ENCODE results near the gene CTNNA2.

The CTNNA2 gene

DNA sequence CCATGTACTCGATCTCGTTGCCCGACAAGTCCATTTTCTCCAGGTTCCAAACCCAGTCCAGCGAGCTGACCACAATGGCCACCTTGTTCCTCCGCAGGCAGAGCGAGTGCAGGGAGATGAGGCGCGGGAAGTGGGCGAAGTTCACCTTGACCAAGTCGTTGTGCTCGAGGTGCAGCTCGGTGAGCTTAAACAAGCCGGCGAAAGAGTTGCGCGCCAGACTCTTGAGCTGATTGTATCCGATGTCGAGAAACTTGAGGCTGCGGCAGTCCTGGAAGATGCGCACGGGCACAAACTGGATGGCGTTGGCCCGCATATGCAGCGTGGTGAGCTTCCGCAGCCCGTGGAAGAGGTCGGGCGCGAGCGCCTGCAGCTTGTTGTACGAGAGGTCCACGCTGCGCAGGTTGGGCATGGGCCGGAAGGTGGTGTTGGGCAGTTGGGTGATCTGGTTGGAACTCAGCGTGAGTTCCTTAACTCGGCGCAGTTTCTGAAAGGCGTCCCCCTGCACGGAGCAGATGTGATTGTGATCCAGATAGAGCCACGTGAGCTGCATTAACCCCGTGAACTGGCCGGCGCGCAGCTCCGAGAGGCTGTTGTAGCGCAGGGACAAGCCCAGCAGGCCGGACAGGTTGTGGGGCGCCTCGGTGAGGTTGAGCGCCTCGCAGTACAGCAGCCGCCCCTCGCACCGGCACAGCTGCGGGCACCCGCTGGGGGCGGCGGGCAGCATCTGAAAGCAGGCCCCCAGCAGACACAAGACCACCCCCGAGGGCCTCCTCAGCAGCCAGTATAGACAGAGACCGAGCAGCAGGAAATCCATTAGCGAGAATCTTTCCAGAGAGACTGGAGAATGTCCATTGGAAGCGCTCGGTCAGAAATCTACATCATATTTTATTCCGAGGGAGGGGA is 790.4 kb downstream of the CTNNA2 start:
- TF ChIP-seq, protein P1, sequence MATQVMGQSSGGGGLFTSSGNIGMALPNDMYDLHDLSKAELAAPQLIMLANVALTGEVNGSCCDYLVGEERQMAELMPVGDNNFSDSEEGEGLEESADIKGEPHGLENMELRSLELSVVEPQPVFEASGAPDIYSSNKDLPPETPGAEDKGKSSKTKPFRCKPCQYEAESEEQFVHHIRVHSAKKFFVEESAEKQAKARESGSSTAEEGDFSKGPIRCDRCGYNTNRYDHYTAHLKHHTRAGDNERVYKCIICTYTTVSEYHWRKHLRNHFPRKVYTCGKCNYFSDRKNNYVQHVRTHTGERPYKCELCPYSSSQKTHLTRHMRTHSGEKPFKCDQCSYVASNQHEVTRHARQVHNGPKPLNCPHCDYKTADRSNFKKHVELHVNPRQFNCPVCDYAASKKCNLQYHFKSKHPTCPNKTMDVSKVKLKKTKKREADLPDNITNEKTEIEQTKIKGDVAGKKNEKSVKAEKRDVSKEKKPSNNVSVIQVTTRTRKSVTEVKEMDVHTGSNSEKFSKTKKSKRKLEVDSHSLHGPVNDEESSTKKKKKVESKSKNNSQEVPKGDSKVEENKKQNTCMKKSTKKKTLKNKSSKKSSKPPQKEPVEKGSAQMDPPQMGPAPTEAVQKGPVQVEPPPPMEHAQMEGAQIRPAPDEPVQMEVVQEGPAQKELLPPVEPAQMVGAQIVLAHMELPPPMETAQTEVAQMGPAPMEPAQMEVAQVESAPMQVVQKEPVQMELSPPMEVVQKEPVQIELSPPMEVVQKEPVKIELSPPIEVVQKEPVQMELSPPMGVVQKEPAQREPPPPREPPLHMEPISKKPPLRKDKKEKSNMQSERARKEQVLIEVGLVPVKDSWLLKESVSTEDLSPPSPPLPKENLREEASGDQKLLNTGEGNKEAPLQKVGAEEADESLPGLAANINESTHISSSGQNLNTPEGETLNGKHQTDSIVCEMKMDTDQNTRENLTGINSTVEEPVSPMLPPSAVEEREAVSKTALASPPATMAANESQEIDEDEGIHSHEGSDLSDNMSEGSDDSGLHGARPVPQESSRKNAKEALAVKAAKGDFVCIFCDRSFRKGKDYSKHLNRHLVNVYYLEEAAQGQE (IDR thresholded peaks at IDR 0.05; ENCODE audit: insufficient read depth in 1 of 2, low read depth in 2 of 2, low read length in 2 of 2), result no peak
- TF ChIP-seq FOXP2 (optimal IDR thresholded peaks at IDR 0.05; ENCODE audit: borderline replicate concordance, extremely low read depth, extremely low read length, insufficient read depth), result no peak
- no peak for TF ChIP-seq SIN3A (IDR thresholded peaks at IDR 0.05; ENCODE audit: borderline replicate concordance, insufficient read depth, low read length)
- TF ChIP-seq TAF1 (IDR thresholded peaks at IDR 0.05; ENCODE audit: borderline replicate concordance, insufficient read depth, low read length), result no peak
- no peak for TF ChIP-seq POLR2AphosphoS5 (IDR thresholded peaks at IDR 0.05; ENCODE audit: low read depth, low read length)

DNA sequence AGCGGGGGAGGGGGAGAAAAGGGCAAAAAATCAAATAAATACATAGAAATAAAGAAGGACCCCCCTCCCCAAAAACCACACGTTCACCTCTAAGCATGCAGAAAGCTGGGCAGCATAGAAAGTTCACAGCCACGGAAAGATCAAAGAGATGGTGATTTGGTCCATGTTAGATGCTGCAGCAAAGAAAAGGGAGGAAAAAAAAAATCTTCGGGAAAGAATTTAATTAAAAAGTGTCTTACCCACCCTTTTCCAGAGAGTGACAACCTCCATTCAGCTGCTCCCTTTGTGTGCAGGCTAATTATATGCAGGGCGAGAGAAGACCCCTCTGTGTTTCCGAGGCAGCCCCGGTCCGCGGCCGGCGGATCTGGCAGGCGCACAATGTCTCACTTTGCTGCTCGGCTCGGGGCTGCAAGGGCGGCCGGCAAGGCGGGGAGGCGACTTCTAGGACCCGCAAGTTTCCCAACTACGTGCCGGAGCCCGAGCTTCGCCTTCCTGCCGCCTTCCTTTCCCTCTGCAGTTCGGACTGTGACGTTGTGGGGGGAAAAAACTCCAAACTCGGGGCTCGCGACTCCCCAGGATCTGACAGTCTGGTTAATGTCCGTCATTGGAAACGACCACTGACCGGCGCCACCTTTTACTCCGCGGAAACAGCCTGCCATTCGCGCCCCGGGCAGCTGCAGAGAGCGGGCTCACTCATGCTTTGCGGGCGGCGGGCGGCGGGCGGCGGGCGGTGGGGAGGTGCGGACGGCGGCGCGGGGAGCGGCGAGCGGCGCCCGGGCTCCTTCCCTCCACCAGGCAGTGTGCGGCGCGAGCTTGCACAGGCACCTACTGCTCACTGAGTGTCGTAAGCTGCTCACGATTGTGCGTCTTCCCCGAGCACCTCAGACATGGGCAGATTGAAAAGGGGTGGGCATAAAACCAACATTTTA is 791.3 kb downstream of the CTNNA2 start, which contains the start of gene LRRTM1:
Gene LRRTM1 (minus strand): TSS at position 844 of the 929 bp plus-strand sequence. CDS start 933 bp downstream, outside the sequence.
- TF ChIP-seq, protein P1 (IDR thresholded peaks at IDR 0.05; ENCODE audit: insufficient read depth in 1 of 2, low read depth in 2 of 2, low read length in 2 of 2), result no peak
- no peak for TF ChIP-seq POLR2AphosphoS5 (IDR thresholded peaks at IDR 0.05; ENCODE audit: low read depth, low read length)
- no peak for TF ChIP-seq TAF1 (IDR thresholded peaks at IDR 0.05; ENCODE audit: borderline replicate concordance, insufficient read depth, low read length)
- TF ChIP-seq FOXP2 (optimal IDR thresholded peaks at IDR 0.05; ENCODE audit: borderline replicate concordance, extremely low read depth, extremely low read length, insufficient read depth), result no peak
- TF ChIP-seq SIN3A (IDR thresholded peaks at IDR 0.05; ENCODE audit: borderline replicate concordance, insufficient read depth, low read length), result no peak

DNA sequence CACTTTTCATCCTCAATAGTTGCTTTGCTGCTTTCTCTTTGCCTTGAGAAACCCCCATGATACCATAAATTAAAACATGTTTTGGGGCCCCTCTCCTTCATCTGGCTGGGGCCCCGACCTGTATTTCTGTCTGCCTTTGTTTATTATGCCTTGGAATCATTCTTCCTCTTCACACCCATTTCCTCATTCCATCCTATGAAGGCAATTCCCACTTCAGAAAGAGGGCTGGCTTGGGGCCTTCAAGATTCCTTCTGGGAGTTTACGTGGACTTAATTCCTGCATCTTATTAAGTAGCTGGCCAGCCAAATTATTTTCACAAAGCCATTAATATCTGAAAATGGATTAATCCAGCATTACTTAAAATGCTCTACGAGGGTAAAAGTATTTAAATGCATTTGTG is 798.5 kb downstream of the CTNNA2 start:
- no peak for TF ChIP-seq TAF1 (IDR thresholded peaks at IDR 0.05; ENCODE audit: borderline replicate concordance, insufficient read depth, low read length)
- TF ChIP-seq, protein P1 (IDR thresholded peaks at IDR 0.05; ENCODE audit: insufficient read depth in 1 of 2, low read depth in 2 of 2, low read length in 2 of 2), result no peak

DNA sequence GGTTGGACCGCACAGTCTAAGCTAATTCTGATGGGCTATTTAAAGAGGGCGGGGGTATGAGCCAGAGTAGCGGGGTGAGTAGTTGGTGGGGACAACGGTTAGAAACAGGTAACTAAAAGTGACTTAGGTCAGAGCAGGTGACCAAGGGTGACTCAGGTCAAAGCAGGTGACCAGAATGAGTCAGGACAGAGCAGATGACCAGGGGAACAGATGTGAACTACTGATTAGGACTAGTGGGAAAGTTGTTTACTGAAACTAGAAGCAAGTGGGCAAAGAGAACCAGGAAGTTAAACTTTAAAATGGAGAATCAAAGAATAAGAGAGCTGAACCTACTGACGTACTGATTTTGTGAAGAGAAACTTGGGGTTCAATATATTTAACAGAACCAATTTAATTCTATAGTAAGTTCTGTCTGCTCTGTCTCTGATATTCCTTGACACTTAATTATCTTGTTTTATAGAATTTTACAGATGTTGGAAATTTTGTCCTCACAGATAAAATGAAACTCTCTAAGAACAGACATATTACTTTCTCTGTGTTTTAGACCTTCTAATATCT is 799.5 kb downstream of the CTNNA2 start:
- TF ChIP-seq, protein P1 (IDR thresholded peaks at IDR 0.05; ENCODE audit: insufficient read depth in 1 of 2, low read depth in 2 of 2, low read length in 2 of 2), result no peak
- TF ChIP-seq SIN3A (IDR thresholded peaks at IDR 0.05; ENCODE audit: borderline replicate concordance, insufficient read depth, low read length) (no peak), POLR2AphosphoS5 (IDR thresholded peaks at IDR 0.05; ENCODE audit: low read depth, low read length) (no peak), FOXP2 (optimal IDR thresholded peaks at IDR 0.05; ENCODE audit: borderline replicate concordance, extremely low read depth, extremely low read length, insufficient read depth) (no peak), TAF1 (IDR thresholded peaks at IDR 0.05; ENCODE audit: borderline replicate concordance, insufficient read depth, low read length) (no peak)
